HCT116 (cell line): ENCODE data around the gene SCGB1D2. TPM values are rescaled to one million over a fixed set of nuclear protein-coding genes. Genes with fewer than 3 reads are reported as not detected.

Experiments
- ATAC-seq: fragments of 200-7000 bp; cut with Tn5 transposase; 2 replicates; pipeline ENCODE4 v1.9.1; 2020; ENCODE audit warnings: mild to moderate bottlenecking, moderate library complexity
- BruUV-seq: library from RNA; stranded (reverse); fragments of 400-500 nt; replicated peaks from 2 replicates; lab custom pipeline; 2021; lab: Mats Ljungman, UMichigan
- CTCF ChIA-PET: fragments of 300-600 bp; sonication (Branson Sonifier 250); formaldehyde crosslinking; loops from one replicate; lab custom pipeline; 2021; ENCODE audit warnings: antibody characterized with exemption; lab: Charles Lee
- POLR2A ChIA-PET: fragments of 300-600, 350-600 bp; sonication (Branson Sonifier 250); formaldehyde crosslinking; loops from one replicate; lab custom pipeline; 2021; ENCODE audit warnings: antibody characterized with exemption; lab: Charles Lee
- RAD21 ChIA-PET, 2 experiments: fragments of 300-600 bp; sonication (Branson Sonifier 250); formaldehyde crosslinking; loops; one replicate each; lab custom pipeline; 2023; ENCODE audit warnings: low total read pairs in 2 of 2; ENCODE audit not compliant: uncharacterized antibody in 2 of 2, unreplicated experiment in 2 of 2, low non-redundant PET in 1 of 2; lab: Charles Lee
- DNase-seq: peaks from one replicate; pipeline ENCODE4 v3.0.0-alpha.2; 2010; ENCODE audit warnings: low read depth, low spot score
- H2AFZ ChIP-seq: fragments of 200-600 bp; shearing (Covaris generic), sonication (generic); 2 replicates; pipeline ENCODE4 v1.6.1; 2017; ENCODE audit warnings: low read depth, mixed run types, mixed read lengths, antibody characterized with exemption, low read length; ENCODE audit not compliant: poor library complexity, severe bottlenecking
- H3K27ac ChIP-seq: 2 replicates; pipeline ENCODE4 v1.5.1; 2012; ENCODE audit warnings: low read depth, low read length
- H3K27me3 ChIP-seq: fragments of 200-600 bp; sonication (generic); 2 replicates; pipeline ENCODE4 v1.6.1; 2016; ENCODE audit warnings: mixed run types, low read length, mixed read lengths; ENCODE audit not compliant: insufficient read depth
- H3K36me3 ChIP-seq, 2 experiments: fragments of 200-500 bp in 1 of 2; fragments of 200-600 bp in 1 of 2; sonication (Bioruptor generic) in 1 of 2; sonication (generic) in 1 of 2; 2 replicates each; pipeline versions ENCODE4 v1.5.1 to v1.6.1; 2014 to 2016; ENCODE audit warnings: low read length in 2 of 2, inconsistent platforms in 1 of 2, mixed read lengths in 1 of 2, mixed run types in 1 of 2; ENCODE audit not compliant: insufficient read depth in 2 of 2, control insufficient read depth in 1 of 2
- H3K4me1 ChIP-seq, 2 experiments: fragments of 200-600 bp in 1 of 2; sonication (generic) in 1 of 2; 2 replicates each; pipeline versions ENCODE4 v1.5.1 to v1.6.1; 2012 to 2017; ENCODE audit warnings: low read length in 2 of 2, inconsistent platforms in 1 of 2, mild to moderate bottlenecking in 1 of 2, mixed read lengths in 1 of 2, mixed run types in 1 of 2, moderate library complexity in 1 of 2; ENCODE audit not compliant: insufficient read depth in 2 of 2, control insufficient read depth in 1 of 2
- H3K4me2 ChIP-seq: fragments of 200-600 bp; sonication (generic); 2 replicates; pipeline ENCODE4 v1.6.1; 2017; ENCODE audit warnings: mixed run types, low read length, mixed read lengths
- H3K4me3 ChIP-seq, 2 experiments: fragments of 200-600 bp in 1 of 2; sonication (generic) in 1 of 2; replicated peaks in 1 of 2; 2 replicates each; pipeline ENCODE4 v1.5.1; 2011 to 2016; ENCODE audit warnings: low read length in 2 of 2, control low read depth in 1 of 2, low read depth in 1 of 2, mild to moderate bottlenecking in 1 of 2, mixed read lengths in 1 of 2, mixed run types in 1 of 2
- H3K79me2 ChIP-seq: fragments of 200-600 bp; sonication (generic); 2 replicates; pipeline ENCODE4 v1.6.1; 2017; ENCODE audit warnings: mild to moderate bottlenecking, mixed run types, low read length, moderate library complexity, mixed read lengths; ENCODE audit not compliant: insufficient read depth
- H3K9ac ChIP-seq: fragments of 200-600 bp; sonication (generic); 2 replicates; pipeline ENCODE4 v1.6.1; 2016; ENCODE audit warnings: low read length, mixed read lengths
- H3K9me2 ChIP-seq: fragments of 200-600 bp; sonication (generic), shearing (Covaris generic); 2 replicates; pipeline ENCODE4 v1.6.1; 2017; ENCODE audit warnings: mixed run types, mild to moderate bottlenecking, moderate library complexity; ENCODE audit not compliant: insufficient read depth
- H3K9me3 ChIP-seq, 2 experiments: fragments of 200-500 bp in 1 of 2; fragments of 200-600 bp in 1 of 2; sonication (Bioruptor generic) in 1 of 2; sonication (generic) in 1 of 2; 2 replicates each; pipeline ENCODE4 v1.6.1; 2014 to 2017; ENCODE audit warnings: low read length in 2 of 2, mixed read lengths in 2 of 2, inconsistent platforms in 1 of 2, low read depth in 1 of 2, mild to moderate bottlenecking in 1 of 2, mixed run types in 1 of 2, moderate library complexity in 1 of 2; ENCODE audit not compliant: control insufficient read depth in 1 of 2, insufficient read depth in 1 of 2
- H4K20me1 ChIP-seq: fragments of 200-600 bp; sonication (generic), shearing (Covaris generic); 2 replicates; pipeline ENCODE4 v1.6.1; 2017; ENCODE audit warnings: mixed run types, mild to moderate bottlenecking, moderate library complexity; ENCODE audit not compliant: insufficient read depth
- CBX3 ChIP-seq: IDR thresholded peaks from 2 replicates; pipeline ENCODE4 v1.6.1; 2012; ENCODE audit warnings: low read depth
- CEBPB ChIP-seq: IDR thresholded peaks from 2 replicates; pipeline ENCODE4 v1.6.1; 2012; ENCODE audit warnings: low read depth
- CTCF ChIP-seq, 3 experiments: fragments of 200-600 bp in 1 of 3; sonication (generic) in 1 of 3; IDR thresholded peaks in 2 of 3; conservative IDR thresholded peaks in 1 of 3; 2 replicates each; pipeline ENCODE4 v1.5.1; 2012 to 2017; ENCODE audit warnings: low read depth in 2 of 3, low read length in 2 of 3, antibody characterized with exemption in 1 of 3, borderline replicate concordance in 1 of 3, control low read depth in 1 of 3, mild to moderate bottlenecking in 1 of 3, mixed read lengths in 1 of 3, mixed run types in 1 of 3, moderate library complexity in 1 of 3; ENCODE audit not compliant: insufficient read depth in 1 of 3
- EZH2 ChIP-seq: fragments of 200-600 bp; sonication (generic); IDR thresholded peaks from 2 replicates; pipeline ENCODE4 v1.6.1; 2017; ENCODE audit warnings: antibody characterized with exemption, mixed run types
- EZH2phosphoT487 ChIP-seq: fragments of 200-600 bp; IDR thresholded peaks from 2 replicates; pipeline ENCODE4 v1.6.1; 2018; ENCODE audit warnings: antibody characterized with exemption, borderline replicate concordance
- RAD21 ChIP-seq: IDR thresholded peaks from 2 replicates; pipeline ENCODE4 v1.6.1; 2012; ENCODE audit warnings: low read depth, mild to moderate bottlenecking
- SP1 ChIP-seq: IDR thresholded peaks from 2 replicates; pipeline ENCODE4 v1.6.1; 2012; ENCODE audit warnings: low read depth
- YY1 ChIP-seq: IDR thresholded peaks from 2 replicates; pipeline ENCODE4 v1.6.1; 2011; ENCODE audit warnings: low read length, low read depth, moderate library complexity, mild to moderate bottlenecking; ENCODE audit not compliant: insufficient replicate concordance; ENCODE audit errors: extremely low read depth
- ZNF274 ChIP-seq: fragments of 200-500 bp; sonication (Bioruptor generic); IDR thresholded peaks from 2 replicates; pipeline ENCODE4 v1.6.1; 2014; ENCODE audit warnings: mild to moderate bottlenecking, low read depth, low read length, inconsistent platforms
- intact Hi-C: fragments of 100-400 bp; cut with micrococcal nuclease; formaldehyde crosslinking; loops from 2 replicates; pipeline ENCODE4 v1.10.0; 2022
- total RNA-seq: library from RNA; stranded (reverse); gene quantifications from one replicate; pipeline ENCODE4 v1.2.1, GENCODE V29; 2021; ENCODE audit not compliant: unreplicated experiment

The SCGB1D2 gene
- total RNA-seq, 1 experiment from 2014 or later = not detected

GRCh38 chr11:62238151-62238550 lies 3.9 kb upstream of the SCGB1D2 start:
- RAD21 ChIA-PET = no interaction called here
- H2AFZ ChIP-seq = no peak overlapping the region
- H3K9ac ChIP-seq = no peak overlapping the region
- H3K4me2 ChIP-seq = no peak overlapping the region
- DNase-seq (no peak), ATAC-seq (no peak)
- H3K9me2 ChIP-seq = no peaks in the 10 kb centered on the region
- H4K20me1 ChIP-seq = no peaks in the 10 kb centered on the region
- TF ChIP-seq EZH2phosphoT487 = no peak
- no peak for TF ChIP-seq ZNF274
- no peak for TF ChIP-seq CTCF (IDR thresholded peaks at IDR 0.05 in 2 of 3, conservative IDR thresholded peaks at IDR 0.05 in 1 of 3; ENCODE audit: borderline replicate concordance in 1 of 3, insufficient read depth in 1 of 3, low read depth in 2 of 3, low read length in 2 of 3)
- TF ChIP-seq EZH2 = no peak
- H3K4me1 ChIP-seq = peaks cover 3 to 8% of the 10 kb centered on the region in 2 experiments; a peak in 2 of 4 replicates
- CTCF ChIA-PET = no interaction called here
- H3K36me3 ChIP-seq = no peaks in the 10 kb centered on the region
- POLR2A ChIA-PET = no interaction called here
- peaks cover 42% of the 10 kb centered on the region for H3K27me3 ChIP-seq
- intact Hi-C loops = no loop called here
- BruUV-seq = no TSS peak
- H3K4me3 ChIP-seq = no peak overlapping the region
- H3K79me2 ChIP-seq = no peaks in the 10 kb centered on the region
- H3K9me3 ChIP-seq = no peaks in the 10 kb centered on the region
- no peak overlapping the region for H3K27ac ChIP-seq

- no peak overlapping the region for H3K9ac ChIP-seq
- H2AFZ ChIP-seq = no peak overlapping the region
- peaks cover 3 to 8% of the 10 kb centered on the region in 2 experiments; a peak in 2 of 4 replicates for H3K4me1 ChIP-seq
- no peaks in the 10 kb centered on the region for H3K79me2 ChIP-seq
- no peaks in the 10 kb centered on the region for H3K9me2 ChIP-seq
- ATAC-seq (no peak), DNase-seq (no peak)
- ChIA-PET RAD21 (no interaction called here), POLR2A (no interaction called here), CTCF (no interaction called here)
- no TSS peak for BruUV-seq
- TF ChIP-seq SP1 (no peak), RAD21 (no peak), YY1 (no peak), EZH2 (no peak), CEBPB (no peak), CBX3 (no peak)
- H4K20me1 ChIP-seq = no peaks in the 10 kb centered on the region
- H3K4me3 ChIP-seq = no peak overlapping the region
- H3K27ac ChIP-seq = no peak overlapping the region
- H3K4me2 ChIP-seq = no peak overlapping the region
- no peaks in the 10 kb centered on the region for H3K9me3 ChIP-seq
- peaks cover 34% of the 10 kb centered on the region for H3K27me3 ChIP-seq
- intact Hi-C loops = no loop called here
- no peaks in the 10 kb centered on the region for H3K36me3 ChIP-seq
Observed at GRCh38 chr11:62241095-62241494, 944 bp upstream of the SCGB1D2 start.
